ENCODE results near the gene MRPL45.

MRPL45 gene

GRCh38 chr17:38361694-38362465, 64.9 kb downstream of the MRPL45 start:
- TF ChIP-seq GATA3 (IDR thresholded peaks at IDR 0.05; ENCODE audit: low read depth, low read length) (no peak), GATA2 (IDR thresholded peaks at IDR 0.05; ENCODE audit: low read depth, low read length) (no peak)

- TF ChIP-seq GATA2 (IDR thresholded peaks at IDR 0.05; ENCODE audit: low read depth, low read length) = no peak
- TF ChIP-seq GATA3 (IDR thresholded peaks at IDR 0.05; ENCODE audit: low read depth, low read length) = no peak
Measured at GRCh38 chr17:38363016-38363415, 66.0 kb downstream of the MRPL45 start.

- TF ChIP-seq GATA3 (IDR thresholded peaks at IDR 0.05; ENCODE audit: low read depth, low read length) (no peak), GATA2 (IDR thresholded peaks at IDR 0.05; ENCODE audit: low read depth, low read length) (no peak)
Measured at GRCh38 chr17:38364741-38365140, 67.8 kb downstream of the MRPL45 start.

GRCh38 chr17:38369124-38369886, 72.3 kb downstream of the MRPL45 start:
- TF ChIP-seq GATA2 (IDR thresholded peaks at IDR 0.05; ENCODE audit: low read depth, low read length) = no peak
- TF ChIP-seq GATA3 (IDR thresholded peaks at IDR 0.05; ENCODE audit: low read depth, low read length) = no peak
